SK-N-SH treated with all-trans-retinoic acid at 6 μM for 48 hours (cell line): ENCODE results near the gene PCDHGC3.

Experiments used
- ARNTL ChIP-seq: fragments of 450-650 bp; formaldehyde crosslinking; IDR thresholded peaks from 2 replicates; pipeline ENCODE4 v1.5.0; 2020; ENCODE audit warnings: low read depth, mild to moderate bottlenecking, moderate library complexity, borderline replicate concordance
- BACH2 ChIP-seq: fragments of 250-450 bp; sonication (Bioruptor Pico); IDR thresholded peaks from 2 replicates; pipeline ENCODE4 v1.9.0; 2021; ENCODE audit warnings: mild to moderate bottlenecking, borderline replicate concordance
- OSR1 ChIP-seq: fragments of 250-450 bp; sonication (Bioruptor Pico); IDR thresholded peaks from 2 replicates; pipeline ENCODE4 v1.8.0; 2022; ENCODE audit warnings: moderate library complexity, mild to moderate bottlenecking, inconsistent platforms
- RARB ChIP-seq: fragments of 250-450 bp; sonication (Bioruptor Pico); IDR thresholded peaks from 2 replicates; pipeline ENCODE4 v1.8.0; 2021; ENCODE audit warnings: mild to moderate bottlenecking, moderate library complexity
- SNAI2 ChIP-seq: fragments of 250-450 bp; sonication (Bioruptor Pico); IDR thresholded peaks from 2 replicates; pipeline ENCODE4 v1.5.0; 2020; ENCODE audit warnings: mild to moderate bottlenecking, moderate library complexity
- TOX ChIP-seq: fragments of 250-450 bp; sonication (Bioruptor Pico); IDR thresholded peaks from 2 replicates; pipeline ENCODE4 v1.8.0; 2021; ENCODE audit warnings: mild to moderate bottlenecking, moderate library complexity, borderline replicate concordance
- ZFP3 ChIP-seq: fragments of 250-450 bp; sonication (Bioruptor Pico); IDR thresholded peaks from 2 replicates; pipeline ENCODE4 v1.5.0; 2020; ENCODE audit warnings: mild to moderate bottlenecking, moderate library complexity
- TF ChIP-seq, protein P1 (sequence below): fragments of 250-450 bp; sonication (Bioruptor Pico); IDR thresholded peaks from 2 replicates; pipeline ENCODE4 v1.8.0; 2020; ENCODE audit warnings: mild to moderate bottlenecking, moderate library complexity, borderline replicate concordance

DNA sequence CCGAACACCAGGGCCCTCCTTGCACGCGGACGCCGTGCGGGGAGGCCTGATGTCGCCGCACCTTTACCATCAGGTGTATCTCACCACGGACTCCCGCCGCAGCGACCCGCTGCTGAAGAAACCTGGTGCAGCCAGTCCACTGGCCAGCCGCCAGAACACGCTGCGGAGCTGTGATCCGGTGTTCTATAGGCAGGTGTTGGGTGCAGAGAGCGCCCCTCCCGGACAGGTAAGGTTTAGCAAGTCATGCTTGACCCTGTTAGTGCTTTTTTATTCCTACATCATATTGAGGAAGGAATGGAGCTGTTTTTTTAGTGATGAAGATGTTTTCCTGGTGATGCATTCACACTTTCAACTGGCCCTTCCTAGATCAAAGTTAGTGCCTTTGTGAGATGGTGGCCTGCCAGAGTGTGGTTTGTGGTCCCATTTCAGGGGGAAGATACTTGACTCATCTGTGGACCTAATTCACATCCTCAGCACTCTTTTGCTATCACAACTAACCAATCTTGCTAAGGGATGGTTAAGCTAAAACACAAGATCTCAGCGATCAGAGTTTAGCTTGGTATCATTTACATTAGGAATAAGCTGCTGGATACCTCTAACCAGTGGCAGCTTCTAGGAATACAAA, 2.7 kb downstream of the PCDHGC3 start:
- TF ChIP-seq OSR1, result no peak
- TF ChIP-seq RARB (CRISPR knock-in tag), result no peak
- TF ChIP-seq TOX (CRISPR knock-in tag), result no peak
- TF ChIP-seq ZFP3 (CRISPR knock-in tag), result no peak
- TF ChIP-seq, protein P1, sequence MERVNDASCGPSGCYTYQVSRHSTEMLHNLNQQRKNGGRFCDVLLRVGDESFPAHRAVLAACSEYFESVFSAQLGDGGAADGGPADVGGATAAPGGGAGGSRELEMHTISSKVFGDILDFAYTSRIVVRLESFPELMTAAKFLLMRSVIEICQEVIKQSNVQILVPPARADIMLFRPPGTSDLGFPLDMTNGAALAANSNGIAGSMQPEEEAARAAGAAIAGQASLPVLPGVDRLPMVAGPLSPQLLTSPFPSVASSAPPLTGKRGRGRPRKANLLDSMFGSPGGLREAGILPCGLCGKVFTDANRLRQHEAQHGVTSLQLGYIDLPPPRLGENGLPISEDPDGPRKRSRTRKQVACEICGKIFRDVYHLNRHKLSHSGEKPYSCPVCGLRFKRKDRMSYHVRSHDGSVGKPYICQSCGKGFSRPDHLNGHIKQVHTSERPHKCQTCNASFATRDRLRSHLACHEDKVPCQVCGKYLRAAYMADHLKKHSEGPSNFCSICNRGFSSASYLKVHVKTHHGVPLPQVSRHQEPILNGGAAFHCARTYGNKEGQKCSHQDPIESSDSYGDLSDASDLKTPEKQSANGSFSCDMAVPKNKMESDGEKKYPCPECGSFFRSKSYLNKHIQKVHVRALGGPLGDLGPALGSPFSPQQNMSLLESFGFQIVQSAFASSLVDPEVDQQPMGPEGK (CRISPR knock-in tag), result no peak
- no peak for TF ChIP-seq BACH2 (CRISPR knock-in tag)
- TF ChIP-seq SNAI2 (CRISPR knock-in tag), result no peak
- no peak for TF ChIP-seq ARNTL (CRISPR knock-in tag)
